K562 (cell line): Measurements from ENCODE around the gene CDKN1C. TPM values are rescaled to one million over a fixed set of nuclear protein-coding genes. Genes with fewer than 3 reads are reported as not detected.

ENCODE experiments used
- ATAC-seq: fragments of 200-7000 bp; cut with Tn5 transposase; 3 replicates; pipeline ENCODE4 v1.9.1; 2020; ENCODE audit warnings: moderate library complexity
- Bru-seq: library from RNA; stranded (reverse); fragments of 400-500 nt; gene quantifications from one replicate; lab custom pipeline; 2021; lab: Mats Ljungman, UMichigan
- BruChase-seq, 2 experiments: library from RNA; stranded (reverse); fragments of 400-500 nt; gene quantifications; one replicate each; lab custom pipeline; 2021; lab: Mats Ljungman, UMichigan
- BruUV-seq: library from RNA; stranded (reverse); fragments of 400-500 nt; replicated peaks from 2 replicates; lab custom pipeline; 2021; lab: Mats Ljungman, UMichigan
- CTCF ChIA-PET: fragments of 300-600 bp; formaldehyde crosslinking; extraction: SDS; loops from one replicate; lab custom pipeline; 2021; ENCODE audit warnings: low intra/inter-chr PET ratio; lab: Yijun Ruan, JAX
- POLR2A ChIA-PET: fragments of 300-600, 350-650 bp; sonication (Branson Sonifier 250); formaldehyde crosslinking; extraction: SDS; loops from one replicate; lab custom pipeline; 2021; ENCODE audit warnings: antibody characterized with exemption, inconsistent platforms; lab: Yijun Ruan, JAX
- DNase-seq, 4 experiments: peaks; one replicate each; pipeline versions ENCODE4 v3.0.0 to v3.0.0-alpha.2; 2011 to 2018; ENCODE audit warnings: low spot score in 3 of 4, mixed read lengths in 3 of 4; ENCODE audit errors: extremely low read depth in 1 of 4
- FAIRE-seq: peaks from 2 replicates; lab custom pipeline; 2011; peaks lifted over from hg19 to GRCh38; lab: Jason Lieb, UNC
- H2AFZ ChIP-seq: 2 replicates; pipeline ENCODE4 v1.6.0; 2011; ENCODE audit warnings: low read depth, low read length, control low read depth, inconsistent platforms
- H3K27ac ChIP-seq: fragments of 200-600 bp; 3 replicates; pipeline ENCODE4 v1.8.0; 2011; ENCODE audit warnings: low read depth, mild to moderate bottlenecking, control low read depth, inconsistent platforms, low read length, moderate library complexity, mixed read lengths; ENCODE audit errors: extremely low read depth
- H3K27me3 ChIP-seq, 2 experiments: fragments of 300-600 bp in 1 of 2; 2 replicates in 1 of 2; 3 replicates in 1 of 2; pipeline versions ENCODE4 v1.6.0 to v1.8.0; 2011; ENCODE audit warnings: inconsistent platforms in 2 of 2, low read length in 2 of 2, mild to moderate bottlenecking in 1 of 2, mixed read lengths in 1 of 2, moderate library complexity in 1 of 2; ENCODE audit not compliant: control insufficient read depth in 2 of 2, insufficient read depth in 2 of 2
- H3K36me3 ChIP-seq: fragments of 300-600 bp; 3 replicates; pipeline ENCODE4 v1.8.0; 2011; ENCODE audit warnings: mild to moderate bottlenecking, low read length, inconsistent platforms; ENCODE audit not compliant: control insufficient read depth, insufficient read depth
- H3K4me1 ChIP-seq, 2 experiments: fragments of 200-600 bp in 1 of 2; replicated peaks in 1 of 2; 2 replicates in 1 of 2; 3 replicates in 1 of 2; pipeline versions ENCODE4 v1.5.1 to v1.8.0; 2011; ENCODE audit warnings: inconsistent platforms in 2 of 2, low read length in 2 of 2, mild to moderate bottlenecking in 1 of 2, mixed read lengths in 1 of 2, moderate library complexity in 1 of 2; ENCODE audit not compliant: control insufficient read depth in 2 of 2, insufficient read depth in 2 of 2
- H3K4me2 ChIP-seq: 2 replicates; pipeline ENCODE4 v1.6.1; 2011; ENCODE audit warnings: low read length, control low read depth, inconsistent platforms, mixed read lengths; ENCODE audit not compliant: insufficient read depth
- H3K4me3 ChIP-seq: fragments of 200-600 bp; sonication (generic), shearing (Covaris generic); 2 replicates; pipeline ENCODE4 v1.5.1; 2016; ENCODE audit warnings: control low read depth, inconsistent platforms
- H3K79me2 ChIP-seq: fragments of 200-600 bp; 3 replicates; pipeline ENCODE4 v1.8.0; 2011; ENCODE audit warnings: low read length, inconsistent platforms; ENCODE audit not compliant: control insufficient read depth, insufficient read depth
- H3K9ac ChIP-seq, 2 experiments: 2 replicates each; pipeline versions ENCODE4 v1.6.0 to v1.6.1; 2011; ENCODE audit warnings: low read depth in 2 of 2, low read length in 2 of 2, control low read depth in 1 of 2, inconsistent platforms in 1 of 2, mild to moderate bottlenecking in 1 of 2, mixed read lengths in 1 of 2; ENCODE audit not compliant: insufficient read depth in 1 of 2
- H3K9me1 ChIP-seq: one replicate; pipeline ENCODE4 v1.6.0; 2011; ENCODE audit warnings: inconsistent platforms, mild to moderate bottlenecking, low read length, moderate library complexity; ENCODE audit not compliant: control insufficient read depth, insufficient read depth
- H3K9me3 ChIP-seq: replicated peaks from 2 replicates; pipeline ENCODE4 v1.5.1; 2011; ENCODE audit warnings: low read depth, low read length, inconsistent platforms; ENCODE audit not compliant: control insufficient read depth, insufficient read depth
- H4K20me1 ChIP-seq: replicated peaks from 2 replicates; pipeline ENCODE4 v1.6.1; 2011; ENCODE audit warnings: low read length, inconsistent platforms, mixed read lengths; ENCODE audit not compliant: control insufficient read depth, insufficient read depth
- ATF3 ChIP-seq, 2 experiments: fragments of 450-650 bp in 1 of 2; sonication (generic) in 1 of 2; formaldehyde crosslinking in 1 of 2; IDR thresholded peaks in 1 of 2; conservative IDR thresholded peaks in 1 of 2; 2 replicates each; pipeline versions ENCODE4 v1.6.1 to v1.8.1; 2016 to 2023; ENCODE audit warnings: mild to moderate bottlenecking in 2 of 2, moderate library complexity in 2 of 2, inconsistent platforms in 1 of 2, missing genetic modification reagents in 1 of 2
- CREM ChIP-seq: IDR thresholded peaks from 2 replicates; pipeline ENCODE4 v1.6.1; 2014; ENCODE audit warnings: antibody characterized with exemption, low read depth
- FOXK1 ChIP-seq: sonication (generic); formaldehyde crosslinking; IDR thresholded peaks from 2 replicates; pipeline ENCODE4 v1.8.0; 2022; ENCODE audit warnings: missing genetic modification reagents, mild to moderate bottlenecking, borderline replicate concordance
- MTA3 ChIP-seq: fragments of 450-650 bp; formaldehyde crosslinking; IDR thresholded peaks from 2 replicates; pipeline ENCODE4 v1.6.1; 2017; ENCODE audit warnings: mild to moderate bottlenecking, borderline replicate concordance
- NRF1 ChIP-seq, 2 experiments: fragments of 450-650 bp; IDR thresholded peaks in 1 of 2; conservative IDR thresholded peaks in 1 of 2; 2 replicates each; pipeline ENCODE4 v1.6.1; 2014; ENCODE audit warnings: mild to moderate bottlenecking in 2 of 2
- POLR2B ChIP-seq: fragments of 450-650 bp; IDR thresholded peaks from 2 replicates; pipeline ENCODE4 v1.6.1; 2018; ENCODE audit warnings: low read depth; ENCODE audit not compliant: partially characterized antibody
- POLR2G ChIP-seq: fragments of 200-400 bp; formaldehyde crosslinking; IDR thresholded peaks from 2 replicates; pipeline ENCODE4 v1.6.1; 2017; ENCODE audit warnings: low read depth, mild to moderate bottlenecking, antibody characterized with exemption, low read length, moderate library complexity
- RAD51 ChIP-seq: fragments of 450-650 bp; IDR thresholded peaks from 2 replicates; pipeline ENCODE4 v1.7.1; 2016; ENCODE audit warnings: low read depth, mild to moderate bottlenecking, borderline replicate concordance
- TBP ChIP-seq: optimal IDR thresholded peaks from 2 replicates; pipeline ENCODE3; 2011; ENCODE audit warnings: low read depth, low read length, improper control_type of control experiment
- VEZF1 ChIP-seq: fragments of 200-800 bp; sonication (Bioruptor generic); IDR thresholded peaks from 2 replicates; pipeline ENCODE4 v1.6.1; 2017; ENCODE audit warnings: missing genetic modification characterization, missing compliant biosample characterization
- ZBTB7A ChIP-seq: IDR thresholded peaks from 2 replicates; pipeline ENCODE4 v1.6.1; 2011; ENCODE audit warnings: low read depth, mild to moderate bottlenecking, low read length, moderate library complexity, borderline replicate concordance; ENCODE audit not compliant: control insufficient read depth
- ZNF146 ChIP-seq: IDR thresholded peaks from one replicate; pipeline ENCODE4 v1.6.1; 2018; ENCODE audit warnings: missing compliant biosample characterization; ENCODE audit not compliant: unreplicated experiment
- ZNF586 ChIP-seq: fragments of 450-650 bp; formaldehyde crosslinking; conservative IDR thresholded peaks from 2 replicates; pipeline ENCODE4 v1.4.0; 2020; ENCODE audit warnings: mild to moderate bottlenecking, moderate library complexity
- WGBS: fragments of 100-300 bp; shearing (Covaris generic); methylation state at CpG from one replicate; pipeline ENCODE4 v1.1.6; 2016; ENCODE audit warnings: low coverage, mixed read lengths; ENCODE audit not compliant: insufficient coverage; ENCODE audit errors: missing lambda C conversion rate; 5-methylcytosine and 5-hydroxymethylcytosine counted together
- in situ Hi-C: fragments of 300-500 bp; cut with MboI; formaldehyde crosslinking; loops from 4 replicates; pipeline ENCODE4 v1.15.0; 2018; ENCODE audit warnings: inconsistent platforms, mixed read lengths
- intact Hi-C: fragments of 100-400 bp; cut with micrococcal nuclease; formaldehyde crosslinking; loops from 2 replicates; pipeline ENCODE4 v1.14.2; 2022
- long read RNA-seq, 3 experiments: library from polyadenylated mRNA in 2 of 3; library from RNA in 1 of 3; unstranded in 2 of 3; stranded (forward) in 1 of 3; transcript quantifications; one replicate each; pipeline ENCODE4 v2.0.0, GENCODE V29; 2019 to 2022
- polyA minus RNA-seq, 3 experiments: library from RNA; depleted of rRNA, polyadenylated mRNA; stranded (reverse); fragments of >200 nt; gene quantifications; 2 replicates each; pipeline ENCODE4 v1.2.3, GENCODE V29; 2011
- polyA plus RNA-seq, 8 experiments: library from polyadenylated mRNA; depleted of rRNA in 4 of 8; stranded (reverse) in 5 of 8; unstranded in 3 of 8; fragments of >200 nt; fragmentation: Nextera tagmentation in 2 of 8; fragmentation: Illumina TruSeq in 1 of 8; extraction: Ambion mirVana in 2 of 8; extraction: Trizol in 1 of 8; gene quantifications; 2 replicates each; pipeline versions ENCODE4 v1.2.1 to v1.2.3, GENCODE V29; 2011 to 2014; ENCODE audit warnings: inconsistent platforms in 1 of 8, missing spikeins in 1 of 8
- total RNA-seq, 7 experiments: library from RNA; depleted of rRNA in 6 of 7; stranded (reverse); fragments of >200 nt in 6 of 7; fragmentation: Illumina TruSeq in 2 of 7; extraction: Trizol in 2 of 7; gene quantifications; 2 replicates each; pipeline versions ENCODE4 v1.2.1 to v1.2.3, GENCODE V29; 2011 to 2021; ENCODE audit warnings: low replicate concordance in 1 of 7

CDKN1C gene
- 7.1 and 13.9 TPM in 2 replicates for total RNA-seq (2011; cell fraction: chromatin; rRNA removed; ENCODE audit: low replicate concordance)
- 20.5 and 24.5 TPM in 2 replicates for total RNA-seq (2011; cell fraction: nucleolus; rRNA removed)
- 10.9 and 11.1 TPM in 2 replicates for total RNA-seq (2011; cell fraction: nucleoplasm; rRNA removed)
- 19.2 and 23.5 TPM in 2 replicates for total RNA-seq (2014; rRNA removed)
- total RNA-seq (2014; rRNA removed; fragmentation: Illumina TruSeq; extraction: Trizol) = 3.5 and 4.0 TPM in 2 replicates
- 2.8 and 3.5 TPM in 2 replicates for total RNA-seq (2015; rRNA removed; fragmentation: Illumina TruSeq; extraction: Trizol)
- total RNA-seq (2021) = 21.1 and 21.9 TPM in 2 replicates
- 9.2 and 17.4 TPM in 2 replicates for polyA plus RNA-seq (2011; rRNA removed)
- 12.9 and 29.1 TPM in 2 replicates for polyA plus RNA-seq (2011; cell fraction: cytosol; rRNA removed)
- polyA plus RNA-seq (2011; cell fraction: nucleus; rRNA removed) = 25.4 and 25.7 TPM in 2 replicates
- 10.9 and 13.2 TPM in 2 replicates for polyA plus RNA-seq (2012)
- polyA plus RNA-seq (2014; fragmentation: Illumina TruSeq; extraction: Trizol) = 3.9 and 5.2 TPM in 2 replicates
- polyA plus RNA-seq (2014; fragmentation: Nextera tagmentation; extraction: Ambion mirVana) = 10 to 100 TPM in 1 of 2 experiments, 1 to 10 TPM in 1; 9.3 to 18.7 TPM
- 11.0 and 13.0 TPM in 2 replicates for polyA plus RNA-seq (2014; rRNA removed)
- 4.8 and 6.4 TPM in 2 replicates for polyA minus RNA-seq (2011; rRNA and poly(A)+ RNA removed)
- 11.8 and 22.5 TPM in 2 replicates for polyA minus RNA-seq (2011; cell fraction: cytosol; rRNA and poly(A)+ RNA removed)
- 7.5 and 8.9 TPM in 2 replicates for polyA minus RNA-seq (2011; cell fraction: nucleus; rRNA and poly(A)+ RNA removed)
- Bru-seq, nascent RNA = percentile 54 among the genes with signal in this experiment
- percentile 52 among the genes with signal in this experiment for BruChase-seq, experiment 1, labeled RNA remaining after a 2-hour chase
- percentile 62 among the genes with signal in this experiment for BruChase-seq, experiment 2, labeled RNA remaining after a 6-hour chase
- long read RNA-seq, experiment 1, transcript CDKN1C-204 (4 exons, 1,771 nt) = major isoform, 11 of 28 reads
- long read RNA-seq, experiment 1, partial matches to known transcripts = 8 of 28 reads
- long read RNA-seq, experiment 1, other reads (novel, unspliced or antisense) = 2 of 28 reads
- long read RNA-seq, experiment 2, transcript CDKN1C-204 (4 exons, 1,771 nt) = major isoform, 7 of 22 reads
- long read RNA-seq, experiment 2, partial matches to known transcripts = 0 of 22 reads
- long read RNA-seq, experiment 2, other reads (novel, unspliced or antisense) = 10 of 22 reads
- long read RNA-seq, experiment 3, partial matches to known transcripts = 1 of 3 reads
- long read RNA-seq, experiment 3, other reads (novel, unspliced or antisense) = 1 of 3 reads

GRCh38 chr11:2885678-2886081, at the start of gene CDKN1C:
Gene CDKN1C (minus strand): TSS chr11:2885775. CDS start chr11:2885456, 319 bp downstream.
- peak within 1 kb of the TSS; percentile 86 for H2AFZ ChIP-seq
- ChIA-PET CTCF (interaction anchor here (1.3 to 10.6 kb wide), 2 partner anchors 322 to 352 kb away, joined by 4 to 228 read pairs; no protein-coding TSS in a partner anchor), POLR2A (interaction anchor here (0.6 to 2.0 kb wide), 6 partner anchors 40 to 354 kb away, joined by 3 to 10 read pairs (median 4); partner anchors contain the start of gene KCNQ1OT1)
- H4K20me1 ChIP-seq = no peaks in the 10 kb centered on the region
- peak; percentile 93 to 97 (median 94) for DNase-seq
- no peak for FAIRE-seq
- no peaks in the 10 kb centered on the region for H3K79me2 ChIP-seq
- peak within 1 kb of the TSS; percentile 49; the same call in 2 of the 3 replicates for H3K27ac ChIP-seq
- peak within 1 kb of the TSS; percentile 59 for H3K4me3 ChIP-seq
- BruUV-seq = no TSS peak
- no peaks in the 10 kb centered on the region for H3K9me3 ChIP-seq
- peak within 1 kb of the TSS; percentile 47 to 91; a peak in 3 of 4 replicates for H3K9ac ChIP-seq
- 0 out of 5 replicates have a peak, but pooled peaks cover 0 to 5% of the 10 kb centered on the region in 2 experiments for H3K27me3 ChIP-seq
- H3K9me1 ChIP-seq = no peaks in the 10 kb centered on the region
- intact Hi-C loops (loop anchor here (5.0 to 10.0 kb wide), 2 partner anchors 188 to 321 kb away; partner anchors contain the start of gene KCNQ1OT1), in situ Hi-C loops (loop anchor here (5.0 kb wide), 1 partner anchor 353 kb away; no protein-coding TSS in a partner anchor)
- peak; percentile 82 for ATAC-seq
- H3K4me2 ChIP-seq = peak within 1 kb of the TSS; percentile 90
- under 1% methylated on average over 26 of the region's 61 CpGs for WGBS
- no peaks in the 10 kb centered on the region for H3K36me3 ChIP-seq
- H3K4me1 ChIP-seq = peaks cover 21 to 81% of the 10 kb centered on the region in 2 experiments
- TF ChIP-seq RAD51 (no peak), VEZF1 (CRISPR knock-in tag) (peak; percentile 95), ZNF586 (CRISPR knock-in tag) (no peak), MTA3 (peak; percentile 87), ATF3 (IDR thresholded peaks at IDR 0.05) (no peak), ATF3 (CRISPR knock-in tag; conservative IDR thresholded peaks at IDR 0.05) (no peak), POLR2B (peak; percentile 69), ZNF146 (CRISPR knock-in tag) (no peak), ZBTB7A (peak; percentile 38; the same call in 1 of the 2 replicates), TBP (peak; percentile 94), FOXK1 (CRISPR knock-in tag) (no peak), NRF1 (conservative IDR thresholded peaks at IDR 0.05 in 1 of 2, IDR thresholded peaks at IDR 0.05 in 1 of 2) (peak; percentile 60 to 62; a peak in 2 of 4 replicates), CREM (0 out of 2 replicates have a peak, but pooled peaks have one; percentile 7), POLR2G (peak; percentile 97)
